HFFc6 (cell line): ENCODE measurements around the gene FTCD. TPM values are rescaled to one million over a fixed set of nuclear protein-coding genes. Genes with fewer than 3 reads are reported as not detected.

Source experiments
- DNase-seq: peaks from one replicate; pipeline ENCODE4 v3.0.0-alpha.2; 2018
- H3K27ac Mint-ChIP-seq: 2 replicates; pipeline ENCODE4 v1.8.0; 2020; ENCODE audit warnings: mild to moderate bottlenecking, mixed read lengths
- H3K27me3 Mint-ChIP-seq: 2 replicates; pipeline ENCODE4 v1.8.0; 2021; ENCODE audit warnings: mild to moderate bottlenecking, moderate library complexity, mixed read lengths; ENCODE audit not compliant: insufficient read depth
- H3K36me3 Mint-ChIP-seq: 2 replicates; pipeline ENCODE4 v1.8.0; 2021; ENCODE audit warnings: low read depth, mixed read lengths
- H3K4me1 Mint-ChIP-seq: 2 replicates; pipeline ENCODE4 v1.8.0; 2020; ENCODE audit warnings: low read depth, mixed read lengths
- H3K4me3 Mint-ChIP-seq: 2 replicates; pipeline ENCODE4 v1.8.0; 2020; ENCODE audit warnings: mild to moderate bottlenecking, moderate library complexity, mixed read lengths
- H3K9me3 Mint-ChIP-seq: 2 replicates; pipeline ENCODE4 v1.8.0; 2020; ENCODE audit warnings: mild to moderate bottlenecking, mixed read lengths
- CTCF ChIP-seq: fragments of 200-600 bp; sonication (generic); IDR thresholded peaks from 2 replicates; pipeline ENCODE4 v1.5.0; 2021; ENCODE audit warnings: antibody characterized with exemption, mild to moderate bottlenecking
- total RNA-seq, 6 experiments: library from RNA; stranded (reverse); fragmentation: NEBNext Ultra II Directional; extraction: Animal tissue kit (Norgen Biotek cat#: 25700); gene quantifications; 2 replicates in 1 of 6; 3 replicates in 5 of 6; pipeline ENCODE4 v1.2.3, GENCODE V29; 2021

The FTCD gene
- total RNA-seq, 6 experiments from 2014 or later = 0.12 to 1.2 (median 0.17) TPM; not detected in 1

GRCh38 chr21:46188226-46189212, 33.1 kb upstream of the FTCD start:
- Mint-ChIP-seq H3K4me3 (peak overlapping the region; percentile 50), H3K27ac (peak overlapping the region; percentile 72)

GRCh38 chr21:46187814-46188213, 32.4 kb upstream of the FTCD start:
- no peak for DNase-seq
- H3K27ac Mint-ChIP-seq = peak overlapping the region; percentile 72
- TF ChIP-seq CTCF = no peak
- H3K4me3 Mint-ChIP-seq = peak overlapping the region; percentile 50; the same call in 1 of the 2 replicates
- peaks cover 8% of the 10 kb centered on the region; the same call in 1 of the 2 replicates for H3K36me3 Mint-ChIP-seq
- H3K4me1 Mint-ChIP-seq = peaks cover 41% of the 10 kb centered on the region
- no peaks in the 10 kb centered on the region for H3K9me3 Mint-ChIP-seq
- H3K27me3 Mint-ChIP-seq = peaks cover 2% of the 10 kb centered on the region

More at GRCh38 chr21:46188226-46189212, 33.1 kb upstream of the FTCD start:
- Mint-ChIP-seq H3K4me1 (peaks cover 41% of the 10 kb centered on the region), H3K9me3 (no peaks in the 10 kb centered on the region), H3K36me3 (peaks cover 12% of the 10 kb centered on the region), H3K27me3 (peaks cover 2% of the 10 kb centered on the region)
- DNase-seq = peak; percentile 61
- TF ChIP-seq CTCF = no peak

GRCh38 chr21:46187261-46187660, 31.9 kb upstream of the FTCD start:
- H3K4me1 Mint-ChIP-seq = peaks cover 41% of the 10 kb centered on the region
- H3K36me3 Mint-ChIP-seq = peaks cover 8% of the 10 kb centered on the region; the same call in 1 of the 2 replicates
- DNase-seq = no peak

DNA sequence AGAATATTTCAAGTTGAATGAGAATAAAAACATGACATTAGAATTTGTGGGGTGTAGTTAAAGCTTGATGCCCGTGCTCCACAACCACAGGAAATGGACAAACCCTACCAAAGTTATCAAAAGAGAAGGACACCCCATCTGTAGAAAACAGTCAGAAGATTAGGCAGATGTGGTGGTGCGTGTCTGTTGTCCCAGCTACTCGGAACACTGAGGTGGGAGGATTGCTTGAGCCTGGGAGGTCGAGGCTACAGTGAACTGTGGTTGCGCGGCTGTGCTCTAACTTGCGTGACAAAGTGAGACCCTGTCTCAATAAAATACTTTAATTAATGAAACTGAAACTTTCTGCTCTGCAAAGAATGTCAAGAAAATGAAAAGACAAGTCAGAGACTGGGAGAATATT, 30.3 kb upstream of the FTCD start:
- Mint-ChIP-seq H3K4me3 (no peak overlapping the region; the same call in 1 of the 2 replicates), H3K36me3 (0 out of 2 replicates have a peak, but pooled peaks cover 5% of the 10 kb centered on the region), H3K27me3 (peaks cover 3% of the 10 kb centered on the region), H3K27ac (no peak overlapping the region), H3K4me1 (peaks cover 32% of the 10 kb centered on the region), H3K9me3 (no peaks in the 10 kb centered on the region)
- no peak for TF ChIP-seq CTCF
- no peak for DNase-seq

More at GRCh38 chr21:46187261-46187660, 31.9 kb upstream of the FTCD start:
- TF ChIP-seq CTCF = no peak
- no peaks in the 10 kb centered on the region for H3K9me3 Mint-ChIP-seq
- H3K4me3 Mint-ChIP-seq = no peak overlapping the region
- H3K27me3 Mint-ChIP-seq = peaks cover 3% of the 10 kb centered on the region
- H3K27ac Mint-ChIP-seq = no peak overlapping the region

- Mint-ChIP-seq H3K27ac (peak overlapping the region; percentile 67), H3K4me3 (peak overlapping the region; percentile 91), H3K36me3 (0 out of 2 replicates have a peak, but pooled peaks cover 5% of the 10 kb centered on the region), H3K27me3 (peaks cover 5% of the 10 kb centered on the region), H3K4me1 (peaks cover 28% of the 10 kb centered on the region), H3K9me3 (no peaks in the 10 kb centered on the region)
- TF ChIP-seq CTCF = no peak
- DNase-seq = peak; percentile 58
Measured at GRCh38 chr21:46184625-46185555, 29.5 kb upstream of the FTCD start.
